Naive thymus-derived CD8-positive, alpha-beta T cell (primary cell): ENCODE data around the gene ZNF423. TPM values are rescaled to one million over a fixed set of nuclear protein-coding genes. Genes with fewer than 3 reads are reported as not detected.

Experiments
- ATAC-seq, 2 donors: fragments of 150-1000 bp; cut with Tn5 transposase in 1 of 2; sonication (Bioruptor Pico), chemical (Tn5 transposase) in 1 of 2; 1 replicate in 1 of 2; 2 replicates in 1 of 2; pipeline ENCODE4 v1.10.0; 2021; ENCODE audit warnings: mild to moderate bottlenecking in 2 of 2, moderate library complexity in 2 of 2
- POLR2A ChIA-PET: fragments of 350-600 bp; sonication (Branson Sonifier 250); formaldehyde crosslinking; loops from one replicate; lab custom pipeline; 2021; ENCODE audit warnings: antibody characterized with exemption; lab: Charles Lee
- DNase-seq, 10 donors: peaks; one replicate each; pipeline versions ENCODE4 v3.0.0 to v3.0.0-alpha.2; 2020 to 2022
- H3K27ac Mint-ChIP-seq, 10 donors: one replicate each; pipeline ENCODE4 v1.8.0; 2020 to 2022; ENCODE audit warnings: mild to moderate bottlenecking in 10 of 10, mixed read lengths in 10 of 10, moderate library complexity in 4 of 10, inconsistent platforms in 1 of 10
- H3K27me3 Mint-ChIP-seq, 5 donors: one replicate each; pipeline ENCODE4 v1.8.0; 2021 to 2022; ENCODE audit warnings: mixed read lengths in 5 of 5
- H3K36me3 Mint-ChIP-seq, 3 donors: one replicate each; pipeline ENCODE4 v1.8.0; 2020 to 2022; ENCODE audit warnings: mixed read lengths in 3 of 3, mild to moderate bottlenecking in 2 of 3, inconsistent platforms in 1 of 3
- H3K4me1 Mint-ChIP-seq, 4 donors: one replicate each; pipeline ENCODE4 v1.8.0; 2021 to 2022; ENCODE audit warnings: mixed read lengths in 4 of 4
- H3K4me3 Mint-ChIP-seq, 10 donors: one replicate each; pipeline ENCODE4 v1.8.0; 2020 to 2022; ENCODE audit warnings: mild to moderate bottlenecking in 10 of 10, mixed read lengths in 10 of 10, moderate library complexity in 6 of 10, inconsistent platforms in 1 of 10
- H3K9me3 Mint-ChIP-seq, 9 donors: one replicate each; pipeline ENCODE4 v1.8.0; 2020 to 2022; ENCODE audit warnings: mixed read lengths in 9 of 9, mild to moderate bottlenecking in 3 of 9, inconsistent platforms in 1 of 9, moderate library complexity in 1 of 9
- polyA plus RNA-seq, 3 donors: library from polyadenylated mRNA; unstranded; fragments of 300-500 nt; fragmentation: Illumina TruSeq; gene quantifications; one replicate each; pipeline ENCODE4 v1.2.3, GENCODE V29; 2021
- total RNA-seq, 8 experiments: library from RNA in 2 of 8; stranded (reverse) in 2 of 8; gene quantifications; one replicate each; pipeline ENCODE4 v1.2.3 and lab custom pipeline; 2021 to 2026

Gene ZNF423
- total and polyA plus RNA-seq, 5 experiments from 2014 or later, result not detected

- Mint-ChIP-seq H3K27me3 (peaks cover 0 to 10% (median 4%) of the 10 kb centered on the region in 5 donors), H3K27ac (no peak overlapping the region), H3K4me1 (no peaks in the 10 kb centered on the region), H3K9me3 (peaks cover 0 to 2% (median 0%) of the 10 kb centered on the region in 9 donors), H3K36me3 (no peaks in the 10 kb centered on the region), H3K4me3 (no peak overlapping the region)
- ATAC-seq (no peak), DNase-seq (no peak)
- POLR2A ChIA-PET, result no interaction called here
Measured at GRCh38 chr16:49800876-49801275, 55.0 kb downstream of the ZNF423 start.

GRCh38 chr16:49800441-49800840 is 55.5 kb downstream of the ZNF423 start:
- H3K4me3 Mint-ChIP-seq, result no peak overlapping the region
- H3K27me3 Mint-ChIP-seq, result peaks cover 0 to 10% (median 4%) of the 10 kb centered on the region in 5 donors
- POLR2A ChIA-PET, result interaction anchor here (0.6 kb wide), 1 partner anchor 13 kb away, joined by 3 read pairs; no protein-coding TSS in a partner anchor
- peaks cover 0 to 2% (median 0%) of the 10 kb centered on the region in 9 donors for H3K9me3 Mint-ChIP-seq
- no peak overlapping the region for H3K27ac Mint-ChIP-seq
- DNase-seq (no peak), ATAC-seq (no peak)
- no peaks in the 10 kb centered on the region for H3K36me3 Mint-ChIP-seq
- H3K4me1 Mint-ChIP-seq, result no peaks in the 10 kb centered on the region

- H3K27me3 Mint-ChIP-seq, result peaks cover 0 to 10% (median 4%) of the 10 kb centered on the region in 5 donors
- H3K4me1 Mint-ChIP-seq, result no peaks in the 10 kb centered on the region
- peaks cover 0 to 2% (median 0%) of the 10 kb centered on the region in 9 donors for H3K9me3 Mint-ChIP-seq
- ATAC-seq, result no peak
- H3K4me3 Mint-ChIP-seq, result no peak overlapping the region
- no peak for DNase-seq
- H3K27ac Mint-ChIP-seq, result no peak overlapping the region
- no peaks in the 10 kb centered on the region for H3K36me3 Mint-ChIP-seq
- POLR2A ChIA-PET, result no interaction called here
Measured at GRCh38 chr16:49799172-49799571, 56.7 kb downstream of the ZNF423 start.

GRCh38 chr16:49795513-49795912 is 60.4 kb downstream of the ZNF423 start:
- H3K27ac Mint-ChIP-seq, result no peak overlapping the region
- H3K27me3 Mint-ChIP-seq, result peaks cover 0 to 7% (median 5%) of the 10 kb centered on the region in 5 donors
- no peaks in the 10 kb centered on the region for H3K4me1 Mint-ChIP-seq
- no peak overlapping the region for H3K4me3 Mint-ChIP-seq
- POLR2A ChIA-PET, result no interaction called here
- no peaks in the 10 kb centered on the region for H3K36me3 Mint-ChIP-seq
- ATAC-seq, result no peak
- H3K9me3 Mint-ChIP-seq, result no peaks in the 10 kb centered on the region
- DNase-seq, result no peak

- H3K4me1 Mint-ChIP-seq, result no peaks in the 10 kb centered on the region
- no peaks in the 10 kb centered on the region for H3K9me3 Mint-ChIP-seq
- no peak for DNase-seq
- peak overlapping the region in 1 of 10 donors; percentile 60 for H3K27ac Mint-ChIP-seq
- H3K36me3 Mint-ChIP-seq, result no peaks in the 10 kb centered on the region
- ATAC-seq, result no peak
- H3K27me3 Mint-ChIP-seq, result peaks cover 0 to 7% (median 0%) of the 10 kb centered on the region in 5 donors
- no peak overlapping the region for H3K4me3 Mint-ChIP-seq
- POLR2A ChIA-PET, result no interaction called here
Measured at GRCh38 chr16:49793244-49793643, 62.7 kb downstream of the ZNF423 start.

GRCh38 chr16:49789616-49790015 is 66.3 kb downstream of the ZNF423 start:
- POLR2A ChIA-PET, result no interaction called here
- no peak overlapping the region for H3K27ac Mint-ChIP-seq

GRCh38 chr16:49788986-49789385 is 66.9 kb downstream of the ZNF423 start:
- ATAC-seq (no peak), DNase-seq (no peak)
- Mint-ChIP-seq H3K36me3 (no peaks in the 10 kb centered on the region), H3K9me3 (no peaks in the 10 kb centered on the region), H3K27me3 (peaks cover 0 to 9% (median 0%) of the 10 kb centered on the region in 5 donors), H3K4me3 (no peak overlapping the region), H3K4me1 (no peaks in the 10 kb centered on the region), H3K27ac (no peak overlapping the region)
- POLR2A ChIA-PET, result no interaction called here

More at GRCh38 chr16:49789616-49790015, 66.3 kb downstream of the ZNF423 start:
- no peaks in the 10 kb centered on the region for H3K36me3 Mint-ChIP-seq
- DNase-seq (no peak), ATAC-seq (no peak)
- H3K4me3 Mint-ChIP-seq, result no peak overlapping the region
- peaks cover 0 to 13% (median 0%) of the 10 kb centered on the region in 5 donors for H3K27me3 Mint-ChIP-seq
- no peaks in the 10 kb centered on the region for H3K9me3 Mint-ChIP-seq
- no peaks in the 10 kb centered on the region for H3K4me1 Mint-ChIP-seq

- no peaks in the 10 kb centered on the region for H3K4me1 Mint-ChIP-seq
- POLR2A ChIA-PET, result no interaction called here
- DNase-seq (no peak), ATAC-seq (no peak)
- no peaks in the 10 kb centered on the region for H3K9me3 Mint-ChIP-seq
- H3K36me3 Mint-ChIP-seq, result no peaks in the 10 kb centered on the region
- H3K27ac Mint-ChIP-seq, result no peak overlapping the region
- H3K4me3 Mint-ChIP-seq, result no peak overlapping the region
- H3K27me3 Mint-ChIP-seq, result peaks cover 0 to 9% (median 0%) of the 10 kb centered on the region in 5 donors
Measured at GRCh38 chr16:49788572-49788971, 67.3 kb downstream of the ZNF423 start.

GRCh38 chr16:49786926-49787557 is 68.9 kb downstream of the ZNF423 start:
- H3K27ac Mint-ChIP-seq, result no peak overlapping the region
- H3K4me3 Mint-ChIP-seq, result no peak overlapping the region
- H3K27me3 Mint-ChIP-seq, result peaks cover 0 to 6% (median 0%) of the 10 kb centered on the region in 5 donors
- ATAC-seq (no peak), DNase-seq (no peak)
- POLR2A ChIA-PET, result no interaction called here
- H3K36me3 Mint-ChIP-seq, result no peaks in the 10 kb centered on the region
- no peaks in the 10 kb centered on the region for H3K4me1 Mint-ChIP-seq
- no peaks in the 10 kb centered on the region for H3K9me3 Mint-ChIP-seq

- Mint-ChIP-seq H3K4me3 (no peak overlapping the region), H3K4me1 (no peaks in the 10 kb centered on the region), H3K27me3 (peaks cover 0 to 9% (median 0%) of the 10 kb centered on the region in 5 donors), H3K27ac (no peak overlapping the region), H3K9me3 (no peaks in the 10 kb centered on the region), H3K36me3 (no peaks in the 10 kb centered on the region)
- ATAC-seq (no peak), DNase-seq (no peak)
- POLR2A ChIA-PET, result no interaction called here
Measured at GRCh38 chr16:49785970-49786369, 69.9 kb downstream of the ZNF423 start.

GRCh38 chr16:49782405-49782804 is 73.5 kb downstream of the ZNF423 start:
- no peak overlapping the region for H3K4me3 Mint-ChIP-seq

GRCh38 chr16:49781401-49781800 is 74.5 kb downstream of the ZNF423 start:
- H3K9me3 Mint-ChIP-seq, result no peaks in the 10 kb centered on the region
- H3K27ac Mint-ChIP-seq, result no peak overlapping the region
- POLR2A ChIA-PET, result no interaction called here
- no peak for ATAC-seq
- no peak overlapping the region for H3K4me3 Mint-ChIP-seq
- no peaks in the 10 kb centered on the region for H3K36me3 Mint-ChIP-seq
- H3K4me1 Mint-ChIP-seq, result no peaks in the 10 kb centered on the region
- H3K27me3 Mint-ChIP-seq, result peaks cover 0 to 12% (median 0%) of the 10 kb centered on the region in 5 donors
- DNase-seq, result no peak

More at GRCh38 chr16:49782405-49782804, 73.5 kb downstream of the ZNF423 start:
- POLR2A ChIA-PET, result no interaction called here
- ATAC-seq (no peak), DNase-seq (no peak)
- Mint-ChIP-seq H3K27ac (no peak overlapping the region), H3K36me3 (no peaks in the 10 kb centered on the region), H3K9me3 (no peaks in the 10 kb centered on the region), H3K27me3 (peaks cover 0 to 16% (median 0%) of the 10 kb centered on the region in 5 donors), H3K4me1 (no peaks in the 10 kb centered on the region)

GRCh38 chr16:49780433-49780832 is 75.5 kb downstream of the ZNF423 start:
- Mint-ChIP-seq H3K27ac (no peak overlapping the region), H3K36me3 (no peaks in the 10 kb centered on the region), H3K4me1 (no peaks in the 10 kb centered on the region), H3K9me3 (no peaks in the 10 kb centered on the region), H3K27me3 (peaks cover 0 to 12% (median 0%) of the 10 kb centered on the region in 5 donors), H3K4me3 (no peak overlapping the region)
- ATAC-seq (no peak), DNase-seq (no peak)
- POLR2A ChIA-PET, result no interaction called here

- ATAC-seq (no peak), DNase-seq (no peak)
- H3K27me3 Mint-ChIP-seq, result peaks cover 0 to 12% (median 0%) of the 10 kb centered on the region in 5 donors
- H3K27ac Mint-ChIP-seq, result no peak overlapping the region
- no peaks in the 10 kb centered on the region for H3K9me3 Mint-ChIP-seq
- POLR2A ChIA-PET, result no interaction called here
- no peak overlapping the region for H3K4me3 Mint-ChIP-seq
- no peaks in the 10 kb centered on the region for H3K4me1 Mint-ChIP-seq
- no peaks in the 10 kb centered on the region for H3K36me3 Mint-ChIP-seq
Measured at GRCh38 chr16:49779979-49780378, 75.9 kb downstream of the ZNF423 start.
